Thyroid gland (tissue), 4 donors: ENCODE results near the gene ADCYAP1. TPM values are rescaled to one million over a fixed set of nuclear protein-coding genes. Genes with fewer than 3 reads are reported as not detected.
A peak's percentile ranks its signal among the peaks of the same experiment; 100 is the strongest.

Experiments used
- DNase-seq, 2 donors: peaks; one replicate each; pipeline ENCODE4 v3.0.0-alpha.2; 2019
- H3K27ac ChIP-seq, 3 donors: fragments of 200-600 bp; sonication (generic); 1 replicate in 2 of 3; 2 replicates in 1 of 3; pipeline ENCODE4 v1.5.1; 2016 to 2019; ENCODE audit warnings: mild to moderate bottlenecking in 1 of 3, moderate library complexity in 1 of 3
- H3K27me3 ChIP-seq: fragments of 200-600 bp; sonication (generic); one replicate; pipeline ENCODE4 v1.5.1; 2019
- H3K36me3 ChIP-seq, 2 donors: fragments of 200-600 bp; sonication (generic); one replicate each; pipeline ENCODE4 v1.5.1; 2016 to 2019
- H3K4me1 ChIP-seq, 2 donors: fragments of 200-600 bp; sonication (generic); one replicate each; pipeline ENCODE4 v1.5.1; 2017 to 2019
- H3K4me3 ChIP-seq, 3 donors: fragments of 200-600 bp; sonication (generic); replicated peaks in 1 of 3; 1 replicate in 2 of 3; 2 replicates in 1 of 3; pipeline ENCODE4 v1.5.1; 2016; ENCODE audit warnings: mild to moderate bottlenecking in 1 of 3
- H3K9me3 ChIP-seq: fragments of 200-600 bp; sonication (generic); one replicate; pipeline ENCODE4 v1.5.1; 2017
- POLR2A ChIP-seq, 2 donors: fragments of 450-650 bp; IDR thresholded peaks; one replicate each; pipeline ENCODE4 v1.6.1; 2017; ENCODE audit warnings: antibody characterized with exemption in 2 of 2, mild to moderate bottlenecking in 2 of 2, moderate library complexity in 1 of 2
- WGBS, 2 donors: methylation state at CpG; one replicate each; pipeline ENCODE4 v1.1.5; 2017; 5-methylcytosine and 5-hydroxymethylcytosine counted together
- intact Hi-C: fragments of 100-400 bp; cut with DNase I; formaldehyde crosslinking; loops from one replicate; pipeline ENCODE4 v1.15.1; 2023
- total RNA-seq, 4 donors: library from RNA; depleted of rRNA; stranded (reverse); fragments of >200 nt; gene quantifications; one replicate each; pipeline ENCODE4 v1.2.3, GENCODE V29; 2016
- TF ChIP-seq, protein P1 (sequence below), 6 experiments: fragments of 200-600 bp in 3 of 6; fragments of 450-650 bp in 3 of 6; sonication (generic) in 3 of 6; IDR thresholded peaks; one replicate each; pipeline ENCODE4 v1.5.1; 2016 to 2019; ENCODE audit warnings: antibody characterized with exemption in 6 of 6, mild to moderate bottlenecking in 2 of 6, inconsistent platforms in 1 of 6, moderate library complexity in 1 of 6

Gene ADCYAP1
- total RNA-seq, 4 donors from 2014 or later = 0.13 to 0.75 (median 0.20) TPM; not detected in 1

DNA sequence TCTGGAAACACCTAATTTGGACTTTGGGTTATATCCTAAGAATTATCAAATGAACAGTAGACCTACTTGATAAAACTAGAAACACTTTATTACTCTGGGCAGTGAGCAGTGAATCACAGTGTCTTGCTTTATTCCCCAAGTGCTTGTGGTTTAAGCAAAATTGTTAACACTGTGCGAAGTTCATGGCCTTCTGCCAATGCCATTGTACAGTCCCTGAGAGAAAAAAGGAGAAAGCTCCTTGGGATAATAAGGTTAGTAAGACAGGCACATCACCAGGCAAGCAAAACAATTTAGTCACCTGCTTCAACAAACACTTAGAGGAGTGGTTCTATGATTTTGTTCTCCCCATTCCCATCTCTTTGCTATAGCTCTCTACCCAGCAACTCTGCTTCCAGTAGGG, 39.8 kb downstream of the ADCYAP1 start:
- DNase-seq = peak in 1 of 2 donors; percentile 21

DNA sequence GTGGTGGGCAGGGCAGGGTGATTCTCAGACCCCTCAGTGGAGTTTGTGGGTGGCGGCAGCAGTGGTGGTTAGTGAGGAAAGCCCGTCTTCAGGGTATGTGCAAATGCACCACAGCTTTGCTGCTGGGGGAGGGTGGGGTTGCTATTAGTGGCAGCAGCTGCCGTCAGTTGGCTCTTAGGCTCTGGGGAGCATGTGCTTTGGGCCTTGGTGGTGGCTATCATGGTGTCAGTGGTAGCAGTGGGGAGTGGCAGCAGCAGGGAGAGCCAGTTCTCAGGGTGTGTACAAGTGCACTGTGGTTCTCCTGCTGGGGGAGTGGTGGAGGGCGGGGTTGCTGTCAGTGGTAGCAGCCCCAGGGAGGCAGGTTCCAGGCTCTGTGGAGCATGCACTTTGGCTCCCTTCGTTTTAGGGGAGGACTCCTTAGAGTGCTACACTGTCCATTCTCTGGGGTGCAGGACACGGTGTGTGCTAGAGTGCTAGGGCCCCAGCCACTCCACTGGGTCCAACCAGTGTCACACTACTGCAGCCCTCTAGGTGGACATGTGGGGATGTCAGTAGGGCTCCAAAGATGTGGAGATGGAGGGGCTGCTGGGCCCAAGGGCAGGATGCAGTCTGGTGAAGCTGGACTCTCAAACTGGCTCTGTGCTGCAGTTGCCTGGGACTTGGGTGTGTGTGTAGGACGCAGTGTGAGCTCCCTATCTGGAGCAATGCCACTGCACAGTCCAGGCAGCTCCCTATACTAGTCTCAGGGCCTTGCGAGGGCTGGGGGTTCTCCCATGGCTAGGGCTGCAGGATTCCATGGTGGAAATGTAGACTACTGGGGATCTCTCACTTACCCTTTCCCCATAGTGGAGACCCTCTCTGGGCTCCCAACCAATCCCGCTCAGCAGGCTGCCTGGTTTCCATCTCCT, 45.3 kb downstream of the ADCYAP1 start:
- no peak for DNase-seq
- no peaks in the 10 kb centered on the region for H3K9me3 ChIP-seq
- H3K27me3 ChIP-seq = no peaks in the 10 kb centered on the region
- no peak overlapping the region for H3K4me3 ChIP-seq
- 74 to 80% methylated on average over 5 to 8 of the region's 9 CpGs for WGBS, 2 donors
- no peaks in the 10 kb centered on the region for H3K4me1 ChIP-seq
- TF ChIP-seq, protein P1, sequence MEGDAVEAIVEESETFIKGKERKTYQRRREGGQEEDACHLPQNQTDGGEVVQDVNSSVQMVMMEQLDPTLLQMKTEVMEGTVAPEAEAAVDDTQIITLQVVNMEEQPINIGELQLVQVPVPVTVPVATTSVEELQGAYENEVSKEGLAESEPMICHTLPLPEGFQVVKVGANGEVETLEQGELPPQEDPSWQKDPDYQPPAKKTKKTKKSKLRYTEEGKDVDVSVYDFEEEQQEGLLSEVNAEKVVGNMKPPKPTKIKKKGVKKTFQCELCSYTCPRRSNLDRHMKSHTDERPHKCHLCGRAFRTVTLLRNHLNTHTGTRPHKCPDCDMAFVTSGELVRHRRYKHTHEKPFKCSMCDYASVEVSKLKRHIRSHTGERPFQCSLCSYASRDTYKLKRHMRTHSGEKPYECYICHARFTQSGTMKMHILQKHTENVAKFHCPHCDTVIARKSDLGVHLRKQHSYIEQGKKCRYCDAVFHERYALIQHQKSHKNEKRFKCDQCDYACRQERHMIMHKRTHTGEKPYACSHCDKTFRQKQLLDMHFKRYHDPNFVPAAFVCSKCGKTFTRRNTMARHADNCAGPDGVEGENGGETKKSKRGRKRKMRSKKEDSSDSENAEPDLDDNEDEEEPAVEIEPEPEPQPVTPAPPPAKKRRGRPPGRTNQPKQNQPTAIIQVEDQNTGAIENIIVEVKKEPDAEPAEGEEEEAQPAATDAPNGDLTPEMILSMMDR (IDR thresholded peaks at IDR 0.05) = no peak
- no peak for TF ChIP-seq POLR2A (IDR thresholded peaks at IDR 0.05)
- H3K27ac ChIP-seq = no peak overlapping the region
- intact Hi-C loops = no loop called here
- H3K36me3 ChIP-seq = no peaks in the 10 kb centered on the region

More for the DNA sequence above, 39.8 kb downstream of the ADCYAP1 start:
- no peaks in the 10 kb centered on the region for H3K4me1 ChIP-seq
- H3K27ac ChIP-seq = no peak overlapping the region
- H3K27me3 ChIP-seq = no peaks in the 10 kb centered on the region
- no peaks in the 10 kb centered on the region for H3K36me3 ChIP-seq
- no peak overlapping the region for H3K4me3 ChIP-seq
- WGBS, 2 donors = 21 to 26% methylated on average over 1 of the region's 1 CpG
- no peak for TF ChIP-seq POLR2A (IDR thresholded peaks at IDR 0.05)
- TF ChIP-seq, protein P1 (IDR thresholded peaks at IDR 0.05) = no peak
- no peaks in the 10 kb centered on the region for H3K9me3 ChIP-seq
- intact Hi-C loops = no loop called here

DNA sequence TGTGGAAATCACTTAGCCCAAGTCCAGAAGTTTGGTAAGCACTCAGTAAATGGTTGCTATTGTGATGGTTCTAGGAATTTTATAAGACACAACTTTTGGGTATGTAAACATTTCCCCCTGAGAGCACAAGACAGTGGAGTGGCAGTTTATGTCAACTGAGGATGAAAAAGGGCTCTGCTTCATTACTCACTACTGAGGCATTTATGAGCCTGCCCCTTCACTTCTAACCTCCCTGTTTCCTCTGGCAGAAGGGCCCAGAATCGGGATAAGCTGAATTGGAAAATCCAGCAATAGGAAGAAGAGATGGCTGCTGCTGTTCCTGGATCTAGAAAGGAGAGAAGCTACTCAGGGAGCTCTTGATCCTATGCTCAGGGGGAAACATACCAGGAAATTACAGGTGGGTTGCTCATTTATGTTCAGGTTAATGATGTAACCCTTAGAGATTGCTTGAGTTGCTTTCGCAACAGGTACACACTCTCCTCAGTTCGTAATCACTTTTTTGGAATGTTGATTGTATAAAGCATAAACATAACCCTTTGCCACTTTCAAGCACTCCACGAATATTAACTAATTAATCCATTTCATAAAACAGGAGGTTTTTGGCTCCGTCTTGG, 46.3 kb downstream of the ADCYAP1 start:
- no peak overlapping the region for H3K4me3 ChIP-seq
- no peak overlapping the region for H3K27ac ChIP-seq
- intact Hi-C loops = no loop called here
- no peaks in the 10 kb centered on the region for H3K27me3 ChIP-seq
- H3K4me1 ChIP-seq = no peaks in the 10 kb centered on the region
- WGBS, 2 donors = 79 to 84% methylated on average over 5 of the region's 5 CpGs
- no peak for DNase-seq
- TF ChIP-seq, protein P1 (IDR thresholded peaks at IDR 0.05) = no peak
- TF ChIP-seq POLR2A (IDR thresholded peaks at IDR 0.05) = no peak
- H3K9me3 ChIP-seq = no peaks in the 10 kb centered on the region
- no peaks in the 10 kb centered on the region for H3K36me3 ChIP-seq

DNA sequence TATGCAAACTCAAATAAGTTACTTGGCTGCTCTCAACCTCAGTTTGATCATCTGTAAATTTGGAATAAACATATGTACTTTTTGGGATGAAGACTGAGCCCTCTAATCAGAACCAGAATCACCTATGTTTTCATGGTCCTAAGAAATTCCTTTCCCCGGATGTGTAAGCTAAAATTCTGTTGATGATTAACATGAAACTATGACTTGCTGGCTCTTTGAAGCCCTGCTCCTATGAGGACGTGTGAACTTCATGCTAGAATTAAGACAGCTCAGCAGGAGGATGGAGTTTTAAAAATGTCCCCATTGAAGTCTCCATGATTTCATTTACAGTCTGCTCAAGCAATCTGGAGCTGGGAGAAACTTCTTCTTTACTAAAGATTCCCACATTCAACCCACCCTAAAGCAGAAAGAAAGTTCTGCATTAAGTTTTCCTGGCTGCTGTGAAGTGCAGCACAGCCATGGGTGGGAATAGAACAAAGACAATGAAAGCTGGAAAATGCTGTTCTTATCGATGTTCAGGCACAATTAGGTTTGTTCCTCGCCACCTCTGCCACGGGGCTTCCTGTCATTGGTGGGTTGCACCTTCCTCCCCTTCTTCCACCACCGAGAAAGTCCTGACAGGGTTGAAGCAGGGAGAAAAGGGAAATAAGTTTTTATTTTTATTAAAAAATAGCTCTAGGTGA, 50.9 kb downstream of the ADCYAP1 start:
- TF ChIP-seq, protein P1 (IDR thresholded peaks at IDR 0.05) = no peak
- no peak for TF ChIP-seq POLR2A (IDR thresholded peaks at IDR 0.05)
- Histone ChIP-seq H3K4me3 (no peak overlapping the region), H3K36me3 (no peaks in the 10 kb centered on the region), H3K27ac (no peak overlapping the region), H3K9me3 (no peaks in the 10 kb centered on the region), H3K27me3 (no peaks in the 10 kb centered on the region), H3K4me1 (no peaks in the 10 kb centered on the region)
- DNase-seq = no peak
- WGBS, 2 donors = 69 to 77% methylated on average over 6 of the region's 6 CpGs
- intact Hi-C loops = no loop called here
